Esophagus muscularis mucosa (tissue), 4 donors: ENCODE data around the gene SLC35B2. TPM values are rescaled to one million over a fixed set of nuclear protein-coding genes. Genes with fewer than 3 reads are reported as not detected.

ENCODE experiments used
- DNase-seq: peaks from one replicate; pipeline ENCODE4 v3.0.0-alpha.2; 2017; ENCODE audit errors: extremely low spot score
- H3K27ac ChIP-seq, 4 donors: fragments of 200-600 bp; sonication (generic); replicated peaks in 1 of 4; 1 replicate in 3 of 4; 2 replicates in 1 of 4; pipeline ENCODE4 v1.5.1; 2016 to 2019; ENCODE audit warnings: mild to moderate bottlenecking in 1 of 4
- H3K27me3 ChIP-seq, 4 donors: fragments of 200-600 bp; sonication (generic); one replicate each; pipeline versions ENCODE4 v1.5.1 to v1.6.0; 2016 to 2019
- H3K36me3 ChIP-seq, 4 donors: fragments of 200-600 bp; sonication (generic); one replicate each; pipeline ENCODE4 v1.5.1; 2016 to 2019
- H3K4me1 ChIP-seq, 4 donors: fragments of 200-600 bp; sonication (generic); one replicate each; pipeline ENCODE4 v1.5.1; 2016 to 2019
- H3K4me3 ChIP-seq, 4 donors: fragments of 200-600 bp; sonication (generic); 1 replicate in 2 of 4; 2 replicates in 2 of 4; pipeline ENCODE4 v1.5.1; 2016 to 2019; ENCODE audit warnings: mild to moderate bottlenecking in 4 of 4, moderate library complexity in 1 of 4
- H3K9me3 ChIP-seq, 4 donors: fragments of 200-600 bp; sonication (generic); 1 replicate in 3 of 4; 2 replicates in 1 of 4; pipeline ENCODE4 v1.5.1; 2016 to 2019
- EP300 ChIP-seq: sonication (generic); formaldehyde crosslinking; IDR thresholded peaks from one replicate; pipeline ENCODE4 v1.6.1; 2017; ENCODE audit warnings: antibody characterized with exemption
- POLR2A ChIP-seq: fragments of 450-650 bp; IDR thresholded peaks from one replicate; pipeline ENCODE4 v1.6.1; 2017; ENCODE audit warnings: antibody characterized with exemption, moderate library complexity, mild to moderate bottlenecking, low read depth
- POLR2AphosphoS5 ChIP-seq, 2 donors: sonication (generic); formaldehyde crosslinking; IDR thresholded peaks; one replicate each; pipeline ENCODE4 v1.6.1; 2017; ENCODE audit warnings: antibody characterized with exemption in 2 of 2
- WGBS: methylation state at CpG from one replicate; pipeline ENCODE4 v1.1.5; 2018; 5-methylcytosine and 5-hydroxymethylcytosine counted together
- intact Hi-C: fragments of 100-400 bp; cut with DNase I; formaldehyde crosslinking; loops from one replicate; pipeline ENCODE4 v1.15.1; 2023
- total RNA-seq, 4 donors: library from RNA; depleted of rRNA; stranded (reverse); fragments of >200 nt; gene quantifications; one replicate each; pipeline versions ENCODE4 v1.1.0 to v1.2.1, GENCODE V29; 2016
- TF ChIP-seq, protein P1 (sequence below), 3 experiments: fragments of 200-600 bp in 2 of 3; fragments of 450-650 bp in 1 of 3; sonication (generic) in 2 of 3; IDR thresholded peaks; one replicate each; pipeline ENCODE4 v1.5.1; 2017 to 2019; ENCODE audit warnings: antibody characterized with exemption in 3 of 3, mild to moderate bottlenecking in 2 of 3, moderate library complexity in 1 of 3

SLC35B2 gene
- total RNA-seq, 4 donors from 2014 or later: 22.8 to 37.9 (median 32.6) TPM

DNA sequence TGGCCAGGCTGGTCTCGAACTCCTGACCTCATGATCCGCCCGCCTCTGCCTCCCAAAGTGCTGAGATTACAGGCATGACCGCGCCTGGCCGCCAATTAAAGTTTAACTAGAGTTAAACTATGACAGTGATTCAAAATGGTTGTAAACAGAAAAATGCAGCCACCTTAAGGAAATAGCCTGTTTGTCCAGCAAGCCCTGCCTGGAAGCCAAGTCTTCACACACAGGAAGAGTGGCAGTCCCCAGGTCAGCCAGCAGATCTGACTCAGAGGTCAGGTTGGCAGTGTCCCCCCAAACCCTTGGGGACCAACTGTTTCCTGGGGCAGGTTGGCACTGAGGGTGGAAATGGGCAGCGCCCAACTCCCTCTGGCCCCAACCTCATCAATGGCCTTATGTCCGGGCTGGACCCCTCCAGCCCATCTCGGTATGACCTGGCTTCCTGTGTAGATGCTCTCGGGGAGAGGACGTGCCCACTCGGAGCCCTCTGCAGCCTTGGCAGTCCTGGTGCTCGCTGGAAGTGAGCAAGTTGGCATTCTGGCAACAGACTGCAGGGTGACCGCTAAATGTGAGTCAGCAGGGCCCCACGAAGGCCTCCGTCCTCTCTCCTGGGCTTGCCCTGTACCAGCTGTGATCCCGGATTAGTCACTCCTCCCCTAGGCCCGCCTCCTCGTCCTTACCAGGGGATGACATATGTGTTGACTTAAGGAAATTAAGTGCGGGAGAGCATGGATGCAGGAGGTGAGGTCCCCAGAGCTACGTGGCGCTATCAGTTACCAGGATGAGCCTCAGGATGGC is 20.1 kb downstream of the SLC35B2 start:
- H3K4me3 ChIP-seq: peak overlapping the region; percentile 64 to 74 (median 67)
- DNase-seq: peak; percentile 98
- TF ChIP-seq POLR2A: no peak
- TF ChIP-seq EP300: no peak
- TF ChIP-seq, protein P1, sequence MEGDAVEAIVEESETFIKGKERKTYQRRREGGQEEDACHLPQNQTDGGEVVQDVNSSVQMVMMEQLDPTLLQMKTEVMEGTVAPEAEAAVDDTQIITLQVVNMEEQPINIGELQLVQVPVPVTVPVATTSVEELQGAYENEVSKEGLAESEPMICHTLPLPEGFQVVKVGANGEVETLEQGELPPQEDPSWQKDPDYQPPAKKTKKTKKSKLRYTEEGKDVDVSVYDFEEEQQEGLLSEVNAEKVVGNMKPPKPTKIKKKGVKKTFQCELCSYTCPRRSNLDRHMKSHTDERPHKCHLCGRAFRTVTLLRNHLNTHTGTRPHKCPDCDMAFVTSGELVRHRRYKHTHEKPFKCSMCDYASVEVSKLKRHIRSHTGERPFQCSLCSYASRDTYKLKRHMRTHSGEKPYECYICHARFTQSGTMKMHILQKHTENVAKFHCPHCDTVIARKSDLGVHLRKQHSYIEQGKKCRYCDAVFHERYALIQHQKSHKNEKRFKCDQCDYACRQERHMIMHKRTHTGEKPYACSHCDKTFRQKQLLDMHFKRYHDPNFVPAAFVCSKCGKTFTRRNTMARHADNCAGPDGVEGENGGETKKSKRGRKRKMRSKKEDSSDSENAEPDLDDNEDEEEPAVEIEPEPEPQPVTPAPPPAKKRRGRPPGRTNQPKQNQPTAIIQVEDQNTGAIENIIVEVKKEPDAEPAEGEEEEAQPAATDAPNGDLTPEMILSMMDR (IDR thresholded peaks at IDR 0.05): no peak
- peak; percentile 82 to 84 for TF ChIP-seq POLR2AphosphoS5 (IDR thresholded peaks at IDR 0.05)
- H3K27ac ChIP-seq: peak overlapping the region; percentile 95 to 98 (median 96)
- peaks cover 6 to 28% (median 9%) of the 10 kb centered on the region in 4 donors for H3K36me3 ChIP-seq
- intact Hi-C loops: loop anchor here (5.0 kb wide), 1 partner anchor 65 kb away; no protein-coding TSS in a partner anchor
- H3K9me3 ChIP-seq: no peaks in the 10 kb centered on the region
- H3K27me3 ChIP-seq: no peaks in the 10 kb centered on the region
- H3K4me1 ChIP-seq: peaks cover 58 to 64% (median 60%) of the 10 kb centered on the region in 4 donors
- WGBS: 40% methylated on average over 13 of the region's 22 CpGs

DNA sequence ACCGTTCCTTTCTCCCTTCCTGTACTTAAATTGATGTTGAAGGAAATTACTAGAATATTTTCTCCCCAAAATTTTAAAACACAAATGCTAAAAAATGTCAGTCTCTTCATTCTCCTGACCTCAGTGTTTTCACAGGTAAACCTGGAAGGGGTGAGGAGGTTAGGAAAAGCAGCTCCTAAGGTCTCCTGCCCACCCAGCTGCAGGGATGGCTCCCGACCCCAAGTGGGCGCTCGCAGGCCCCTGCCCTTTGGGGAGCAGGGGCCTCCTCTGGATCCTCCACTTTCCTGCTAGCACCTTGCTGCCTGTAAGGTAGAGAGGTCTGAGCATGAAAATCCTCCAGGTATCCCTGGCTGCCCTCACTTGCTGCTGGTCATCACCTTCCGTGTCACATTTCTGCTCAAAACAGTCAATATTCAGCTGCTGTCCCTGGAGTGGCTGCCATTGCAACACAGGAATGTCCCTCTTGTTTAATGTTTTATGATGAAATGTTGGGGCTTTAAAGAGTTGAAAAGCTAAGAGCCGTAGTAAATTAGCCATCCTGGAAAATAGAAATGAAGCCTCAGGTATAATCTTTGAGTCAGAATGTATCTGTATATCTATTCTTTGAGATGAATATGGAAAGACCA is 21.3 kb downstream of the SLC35B2 start:
- H3K4me3 ChIP-seq: no peak overlapping the region
- DNase-seq: no peak
- no peaks in the 10 kb centered on the region for H3K9me3 ChIP-seq
- H3K27me3 ChIP-seq: no peaks in the 10 kb centered on the region
- H3K27ac ChIP-seq: peak overlapping the region; percentile 95 to 98 (median 96)
- WGBS: 77% methylated on average over 6 of the region's 6 CpGs
- H3K36me3 ChIP-seq: peaks cover 10 to 40% (median 20%) of the 10 kb centered on the region in 4 donors
- peaks cover 66 to 77% (median 73%) of the 10 kb centered on the region in 4 donors for H3K4me1 ChIP-seq
- intact Hi-C loops: loop anchor here (5.0 kb wide), 1 partner anchor 64 kb away; no protein-coding TSS in a partner anchor
- TF ChIP-seq POLR2A: no peak
- TF ChIP-seq EP300: no peak
- no peak for TF ChIP-seq POLR2AphosphoS5 (IDR thresholded peaks at IDR 0.05)
- TF ChIP-seq, protein P1 (IDR thresholded peaks at IDR 0.05): no peak

DNA sequence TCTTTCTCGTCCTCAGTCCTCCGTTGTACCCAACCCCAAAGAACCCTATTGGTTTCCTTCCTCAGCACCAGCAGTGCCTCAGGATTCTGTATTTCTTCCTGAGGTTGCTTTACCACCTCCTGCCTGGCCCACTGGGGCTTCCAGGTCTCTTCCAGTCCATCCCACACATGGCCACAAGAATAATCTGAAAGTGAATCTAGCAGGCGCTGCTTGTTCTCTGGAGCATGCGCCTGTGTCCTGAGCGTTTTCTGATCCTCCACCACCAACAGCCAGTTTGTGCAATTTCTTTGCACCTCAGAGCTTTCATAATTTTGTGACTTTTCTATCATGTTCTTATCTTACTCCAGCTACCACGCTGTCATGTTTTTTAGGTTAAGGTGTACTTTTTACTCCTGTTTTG is 22.1 kb downstream of the SLC35B2 start:
- H3K4me3 ChIP-seq: no peak overlapping the region
- TF ChIP-seq EP300 (no peak), POLR2AphosphoS5 (IDR thresholded peaks at IDR 0.05) (no peak), POLR2A (no peak)
- TF ChIP-seq, protein P1 (IDR thresholded peaks at IDR 0.05): no peak
- H3K36me3 ChIP-seq: peaks cover 10 to 47% (median 27%) of the 10 kb centered on the region in 4 donors
- no peaks in the 10 kb centered on the region for H3K27me3 ChIP-seq
- peaks cover 72 to 84% (median 80%) of the 10 kb centered on the region in 4 donors for H3K4me1 ChIP-seq
- DNase-seq: no peak
- WGBS: 66% methylated on average over 6 of the region's 6 CpGs
- intact Hi-C loops: loop anchor here (5.0 kb wide), 1 partner anchor 63 kb away; no protein-coding TSS in a partner anchor
- H3K9me3 ChIP-seq: no peaks in the 10 kb centered on the region
- peak overlapping the region; percentile 95 to 98 (median 96) for H3K27ac ChIP-seq

DNA sequence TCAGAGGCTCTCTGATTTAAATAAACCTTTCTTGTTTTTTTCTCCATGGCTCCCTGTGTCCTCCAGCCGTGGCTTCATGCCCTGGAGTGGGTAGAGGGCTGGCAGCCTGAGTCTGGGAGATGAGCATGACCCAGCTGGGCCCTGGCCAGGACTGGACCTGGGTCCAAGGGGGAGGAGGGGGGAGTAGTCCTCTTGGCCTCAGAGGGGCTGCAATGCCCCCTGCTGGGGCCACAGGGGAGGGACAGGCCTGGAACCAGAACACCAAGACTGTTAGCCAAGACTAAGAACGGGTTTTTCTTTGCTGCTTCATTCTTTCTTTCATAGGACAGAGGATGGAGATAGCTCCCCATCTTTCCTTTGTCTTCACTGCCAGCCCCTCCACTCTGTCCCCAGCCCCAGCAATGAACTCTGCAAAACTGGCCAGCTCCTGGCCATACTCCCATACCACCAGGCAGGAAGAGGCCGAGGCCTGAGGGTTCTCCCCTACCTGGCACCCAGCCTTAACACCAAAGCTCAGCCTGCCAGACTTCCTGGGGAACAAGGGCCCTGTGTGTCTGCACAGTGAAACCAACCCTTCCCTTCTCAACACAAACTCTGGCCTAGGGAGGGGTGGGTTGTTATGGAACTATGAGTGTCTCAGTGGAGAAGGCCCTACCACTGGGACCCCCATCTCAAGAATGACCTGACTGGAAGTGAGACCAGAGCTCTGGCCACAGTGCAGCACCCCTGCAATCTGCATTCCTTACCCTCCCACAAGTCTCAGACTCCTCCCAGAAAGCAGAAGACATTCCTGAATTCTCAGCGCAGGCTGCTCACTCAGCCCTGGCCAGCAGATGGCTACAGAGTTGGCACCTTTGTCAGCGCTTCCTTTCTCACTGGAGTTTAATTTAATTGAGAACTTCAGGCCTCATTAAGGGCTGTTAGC is 23.0 kb downstream of the SLC35B2 start:
- TF ChIP-seq EP300 (no peak), POLR2A (no peak), POLR2AphosphoS5 (IDR thresholded peaks at IDR 0.05) (peak; percentile 86 to 87)
- TF ChIP-seq, protein P1 (IDR thresholded peaks at IDR 0.05): peak; percentile 80 to 93 (median 89)
- H3K4me3 ChIP-seq: no peak overlapping the region
- no peaks in the 10 kb centered on the region for H3K27me3 ChIP-seq
- peaks cover 81 to 93% (median 89%) of the 10 kb centered on the region in 4 donors for H3K4me1 ChIP-seq
- H3K9me3 ChIP-seq: no peaks in the 10 kb centered on the region
- H3K27ac ChIP-seq: peak overlapping the region; percentile 95 to 98 (median 96)
- intact Hi-C loops: loop anchor here (5.0 kb wide), 1 partner anchor 62 kb away; no protein-coding TSS in a partner anchor
- H3K36me3 ChIP-seq: peaks cover 10 to 56% (median 36%) of the 10 kb centered on the region in 4 donors
- peak; percentile 96 for DNase-seq
- 28% methylated on average over 4 of the region's 5 CpGs for WGBS
